Gastrocnemius medialis (tissue), 4 donors: Measurements from ENCODE around the gene CDKL1.

ENCODE experiments used
- POLR2A ChIP-seq, 2 donors: fragments of 450-650 bp; IDR thresholded peaks; one replicate each; pipeline ENCODE4 v1.6.1; 2017; ENCODE audit warnings: antibody characterized with exemption in 2 of 2, mild to moderate bottlenecking in 2 of 2, moderate library complexity in 2 of 2
- TF ChIP-seq, protein P1 (sequence below), 5 experiments: fragments of 450-650 bp in 3 of 5; fragments of 200-600 bp in 2 of 5; sonication (generic) in 2 of 5; IDR thresholded peaks in 4 of 5; conservative IDR thresholded peaks in 1 of 5; 1 replicate in 4 of 5; 2 replicates in 1 of 5; pipeline ENCODE4 v1.5.1; 2016 to 2019; ENCODE audit warnings: antibody characterized with exemption in 5 of 5, mild to moderate bottlenecking in 3 of 5, moderate library complexity in 3 of 5

GRCh38 chr14:50398189-50398580, 1.5 kb upstream of the CDKL1 start:
- TF ChIP-seq, protein P1, sequence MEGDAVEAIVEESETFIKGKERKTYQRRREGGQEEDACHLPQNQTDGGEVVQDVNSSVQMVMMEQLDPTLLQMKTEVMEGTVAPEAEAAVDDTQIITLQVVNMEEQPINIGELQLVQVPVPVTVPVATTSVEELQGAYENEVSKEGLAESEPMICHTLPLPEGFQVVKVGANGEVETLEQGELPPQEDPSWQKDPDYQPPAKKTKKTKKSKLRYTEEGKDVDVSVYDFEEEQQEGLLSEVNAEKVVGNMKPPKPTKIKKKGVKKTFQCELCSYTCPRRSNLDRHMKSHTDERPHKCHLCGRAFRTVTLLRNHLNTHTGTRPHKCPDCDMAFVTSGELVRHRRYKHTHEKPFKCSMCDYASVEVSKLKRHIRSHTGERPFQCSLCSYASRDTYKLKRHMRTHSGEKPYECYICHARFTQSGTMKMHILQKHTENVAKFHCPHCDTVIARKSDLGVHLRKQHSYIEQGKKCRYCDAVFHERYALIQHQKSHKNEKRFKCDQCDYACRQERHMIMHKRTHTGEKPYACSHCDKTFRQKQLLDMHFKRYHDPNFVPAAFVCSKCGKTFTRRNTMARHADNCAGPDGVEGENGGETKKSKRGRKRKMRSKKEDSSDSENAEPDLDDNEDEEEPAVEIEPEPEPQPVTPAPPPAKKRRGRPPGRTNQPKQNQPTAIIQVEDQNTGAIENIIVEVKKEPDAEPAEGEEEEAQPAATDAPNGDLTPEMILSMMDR (IDR thresholded peaks at IDR 0.05 in 4 of 5, conservative IDR thresholded peaks at IDR 0.05 in 1 of 5), result no peak
- no peak for TF ChIP-seq POLR2A (IDR thresholded peaks at IDR 0.05)
